Pons (tissue), 1 donor: ENCODE measurements around the gene SHANK2.

Source experiments
- DNase-seq: peaks from one replicate; pipeline ENCODE4 v3.0.0-alpha.2; 2016; ENCODE audit warnings: low spot score

Gene SHANK2

GRCh38 chr11:71222318-71223080, 29.9 kb downstream of the SHANK2 start:
- no peak for DNase-seq

- DNase-seq: no peak
Observed at GRCh38 chr11:71221821-71222220, 30.6 kb downstream of the SHANK2 start.

DNA sequence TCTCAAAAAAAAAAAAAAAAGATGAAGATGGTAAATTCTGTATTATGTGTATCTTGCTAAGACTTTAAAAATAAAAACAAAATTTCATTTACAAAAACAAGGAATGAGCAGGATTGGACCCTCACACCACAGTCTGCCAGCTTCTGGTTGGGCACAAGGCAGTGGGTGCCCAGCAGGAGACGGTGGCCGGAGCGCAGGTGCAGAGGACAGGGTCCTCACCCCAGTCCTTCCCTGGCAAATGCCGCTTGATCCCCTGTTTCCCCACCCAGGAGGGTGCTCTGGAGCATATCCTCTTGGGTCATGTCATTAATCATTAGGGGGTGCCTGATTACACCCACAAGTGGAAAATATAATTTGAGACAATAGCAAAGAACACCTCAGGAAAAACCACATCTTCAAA, 31.2 kb downstream of the SHANK2 start:
- no peak for DNase-seq

DNA sequence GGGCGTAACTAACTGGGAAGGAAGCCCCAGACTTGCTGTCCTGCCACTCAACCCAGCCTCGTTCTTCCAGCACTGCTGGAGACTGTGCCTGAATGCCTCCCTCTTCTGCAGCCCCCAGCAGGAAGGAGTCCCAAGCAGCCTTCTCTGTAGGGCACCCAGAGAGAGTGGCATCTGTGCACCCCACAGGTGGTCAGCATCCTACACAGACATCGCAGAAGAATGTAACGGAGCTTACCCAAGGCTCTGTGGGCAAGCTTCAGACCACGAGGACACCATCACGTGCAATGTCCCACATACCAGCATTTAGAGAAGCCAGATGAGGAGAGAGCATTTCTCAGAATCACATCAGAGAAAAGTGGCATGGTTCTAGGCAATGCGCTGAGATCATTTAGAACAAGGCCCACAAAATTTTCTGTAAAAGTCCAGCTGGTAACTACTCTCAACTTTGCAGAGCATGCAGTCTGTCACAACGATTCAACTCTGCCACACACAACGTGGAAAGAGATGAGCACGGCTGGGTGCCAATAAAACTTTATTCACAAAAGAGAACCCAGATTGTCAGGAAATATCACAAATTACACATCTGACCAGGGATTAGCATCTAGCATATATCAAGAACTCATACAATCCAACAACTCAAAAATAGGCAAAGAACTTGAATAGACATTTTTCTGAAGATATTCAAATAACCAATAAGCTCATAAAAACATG, 33.4 kb downstream of the SHANK2 start:
- no peak for DNase-seq

GRCh38 chr11:71215425-71215965, 36.9 kb downstream of the SHANK2 start:
- DNase-seq: no peak

DNA sequence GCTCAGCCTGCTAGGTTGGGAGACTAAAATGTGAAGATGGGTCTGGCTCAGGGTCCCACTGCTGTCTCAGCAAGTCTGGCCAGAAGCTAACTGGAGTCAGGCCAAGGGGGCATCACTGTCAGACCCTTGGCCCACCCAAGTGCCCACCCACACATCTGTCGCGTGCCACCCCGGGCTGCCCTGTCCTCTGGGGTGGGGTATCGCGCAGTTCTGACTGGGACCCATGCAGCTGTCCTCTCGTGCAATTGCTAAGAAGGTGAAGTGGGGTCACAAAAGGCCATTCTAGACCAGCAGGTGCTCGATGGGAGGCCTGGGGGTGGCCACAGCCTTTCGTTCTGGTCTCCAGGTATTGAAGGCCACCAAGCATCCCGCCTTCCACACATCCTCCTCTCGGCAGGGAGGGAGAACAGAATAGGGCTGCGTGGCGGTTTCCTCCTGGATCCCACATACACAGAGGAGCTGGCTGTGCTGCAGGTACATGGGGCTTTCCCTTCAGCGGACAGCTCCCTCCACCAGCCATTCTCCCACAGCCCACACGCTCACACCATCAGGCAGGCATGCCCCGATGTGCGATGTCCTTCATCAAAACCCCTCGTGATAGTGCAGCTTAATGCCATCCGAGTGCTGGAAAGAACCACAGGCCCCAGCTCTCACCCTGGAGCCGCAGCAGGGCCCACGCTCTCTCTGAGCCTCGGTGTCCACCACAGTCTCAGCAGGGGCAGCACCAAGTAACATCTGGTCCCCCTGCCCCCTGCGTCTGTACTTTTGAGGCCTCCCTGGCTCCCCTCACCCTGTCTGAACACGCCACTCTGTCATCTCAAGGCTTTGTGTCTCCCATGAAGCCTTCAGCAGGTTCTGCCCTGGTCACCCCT, 37.6 kb downstream of the SHANK2 start:
- no peak for DNase-seq

- DNase-seq: no peak
Observed at GRCh38 chr11:71213696-71214552, 38.5 kb downstream of the SHANK2 start.

- no peak for DNase-seq
Observed at GRCh38 chr11:71212871-71213559, 39.4 kb downstream of the SHANK2 start.

DNA sequence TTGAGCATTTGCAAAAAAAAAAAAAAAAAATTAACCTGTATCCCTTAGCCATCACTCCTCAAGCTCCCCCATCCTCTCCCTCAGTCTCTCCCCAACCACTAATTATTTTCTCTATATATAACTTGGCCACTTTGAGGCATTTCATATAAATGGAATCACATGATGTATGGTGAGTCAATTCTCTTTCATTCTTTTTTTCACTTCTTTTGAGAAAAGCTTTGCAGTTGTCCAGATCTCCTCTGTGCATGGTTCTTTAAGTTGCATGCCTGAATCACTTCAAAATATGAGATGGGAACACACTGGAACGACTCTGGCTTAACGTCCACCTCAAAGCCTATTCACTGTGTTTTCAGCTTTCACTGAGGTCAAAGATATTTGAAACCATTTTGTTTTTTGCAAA, 40.7 kb downstream of the SHANK2 start:
- no peak for DNase-seq

DNA sequence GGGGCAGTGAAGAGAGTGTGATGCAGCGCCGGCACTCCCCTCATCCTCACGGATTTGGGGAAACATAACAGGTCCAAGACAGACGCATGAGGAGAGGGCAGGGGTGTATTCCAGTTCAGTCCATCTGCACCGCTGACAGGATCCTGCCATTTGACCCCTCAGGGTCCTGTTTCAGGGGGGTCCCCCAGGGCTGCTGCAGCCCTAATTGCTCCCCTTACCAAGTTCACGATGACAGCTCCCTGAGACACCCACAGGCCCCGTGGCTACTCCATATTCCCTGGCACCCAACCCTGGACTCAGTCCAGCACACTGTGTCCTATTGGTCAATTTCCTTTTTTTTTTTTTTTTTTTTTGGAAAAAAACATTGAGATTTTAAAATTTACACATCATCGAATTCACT, 41.5 kb downstream of the SHANK2 start:
- DNase-seq: no peak

DNA sequence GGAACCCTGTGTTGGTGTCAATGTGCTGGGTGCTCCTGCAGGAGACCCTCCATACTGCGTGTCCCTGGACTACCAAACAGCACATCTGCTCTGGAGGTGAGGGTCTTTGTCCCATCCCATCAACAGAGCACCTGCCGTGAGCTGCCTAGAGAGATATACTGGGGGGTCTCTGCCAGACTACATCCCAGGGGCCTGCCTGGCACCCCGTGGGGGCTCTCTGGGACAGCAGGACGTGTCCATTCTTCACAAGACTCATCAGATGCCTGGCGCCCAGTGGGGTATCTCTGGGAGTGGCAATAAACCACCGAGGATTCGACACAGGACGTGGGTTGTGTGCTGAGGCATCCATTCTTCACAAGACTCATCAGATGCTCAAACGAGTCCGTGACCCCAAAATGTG, 42.7 kb downstream of the SHANK2 start:
- no peak for DNase-seq

GRCh38 chr11:71209181-71209580, 43.2 kb downstream of the SHANK2 start:
- DNase-seq: no peak

GRCh38 chr11:71208011-71208774, 44.2 kb downstream of the SHANK2 start:
- no peak for DNase-seq

- no peak for DNase-seq
Observed at GRCh38 chr11:71207563-71207962, 44.8 kb downstream of the SHANK2 start.

- no peak for DNase-seq
Observed at GRCh38 chr11:71206186-71206585, 46.2 kb downstream of the SHANK2 start.

- no peak for DNase-seq
Observed at GRCh38 chr11:71204748-71205664, 47.4 kb downstream of the SHANK2 start.

DNA sequence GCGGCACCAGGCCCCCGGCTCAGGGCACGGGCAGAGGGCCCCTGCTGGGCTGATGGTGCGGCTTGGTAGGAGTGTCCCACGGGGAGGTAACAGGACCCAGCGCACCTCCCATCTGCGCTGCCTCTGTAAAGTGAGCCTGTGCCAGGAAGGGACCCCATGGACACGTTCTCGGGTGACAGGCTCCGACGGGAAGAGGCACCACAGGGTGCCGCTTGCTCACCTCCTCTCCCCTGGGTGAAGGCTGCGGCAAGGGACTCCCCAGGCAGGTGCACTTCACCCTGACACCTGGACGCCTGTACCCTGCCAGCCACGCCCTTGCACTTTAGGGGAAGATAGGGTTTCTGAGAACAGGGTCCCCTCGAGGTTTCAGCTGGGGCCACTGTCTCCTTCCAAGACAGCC, 48.1 kb downstream of the SHANK2 start:
- no peak for DNase-seq

DNA sequence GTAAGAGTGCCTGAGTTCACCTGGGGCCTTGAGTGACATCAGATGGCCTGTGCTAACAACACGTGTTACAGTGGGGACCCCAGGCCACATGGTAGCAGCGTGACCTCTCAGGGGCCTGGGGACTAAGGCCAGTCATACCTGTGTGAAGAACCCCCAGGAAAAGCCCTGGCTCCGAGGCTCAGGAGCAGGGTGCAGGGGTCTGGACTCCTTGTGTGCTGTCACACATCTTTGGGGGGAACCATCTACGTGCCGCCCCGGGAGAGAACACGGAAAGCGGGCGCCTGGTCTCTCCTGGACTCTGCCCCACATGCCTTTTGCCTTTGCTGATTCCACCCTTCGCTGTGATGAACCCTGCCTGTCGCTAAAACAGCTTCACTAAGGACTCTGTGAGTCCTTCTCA, 48.7 kb downstream of the SHANK2 start:
- no peak for DNase-seq

DNA sequence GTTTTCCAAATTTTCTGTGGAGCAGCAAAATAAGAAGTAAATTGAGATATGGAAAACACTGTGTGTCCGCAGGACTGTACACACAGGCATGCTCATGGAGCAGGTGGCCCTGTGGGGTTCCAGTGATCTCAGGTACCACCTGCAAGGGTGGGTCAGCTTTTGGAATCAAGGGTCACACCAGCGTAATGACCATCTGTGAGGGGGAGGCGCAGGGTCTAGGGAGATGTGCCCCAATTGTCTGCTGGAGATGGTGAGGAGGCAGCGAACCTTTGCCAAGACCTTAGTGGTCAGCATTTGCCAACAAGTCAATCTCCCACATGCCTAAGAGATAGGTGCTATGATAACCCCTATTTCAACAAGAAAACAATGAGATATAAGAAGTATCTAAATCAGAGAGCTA, 49.4 kb downstream of the SHANK2 start:
- no peak for DNase-seq
